ENCODE measurements around the gene DISP2. TPM values are rescaled to one million over a fixed set of nuclear protein-coding genes. Genes with fewer than 3 reads are reported as not detected.

Gene DISP2
- total and polyA plus RNA-seq, 2 of the 8 experiments (the other 6 are each of a cell fraction or from before 2014, with no cell fraction given): 0.45 to 1.2 TPM

GRCh38 chr15:40427188-40427587 lies 69.2 kb downstream of the DISP2 start:
- Histone ChIP-seq H3K18ac (ENCODE audit: extremely low read depth, low read length) (no peak overlapping the region), H2AK5ac (ENCODE audit: low read depth, low read length) (no peak overlapping the region), H4K20me1 (replicated peaks in 1 of 2; ENCODE audit: control insufficient read depth in 1 of 2, insufficient read depth in 2 of 2, low read length in 2 of 2) (no peaks in the 10 kb centered on the region), H2BK12ac (ENCODE audit: low read depth, low read length) (0 out of 2 replicates have a peak overlapping the region, but pooled peaks have one; percentile 52), H3K9ac (replicated peaks in 1 of 4; ENCODE audit: extremely low read depth in 1 of 4, low read depth in 3 of 4, low read length in 3 of 4) (no peak overlapping the region), H2AFZ (ENCODE audit: low read length) (no peak overlapping the region), H3K79me2 (ENCODE audit: control insufficient read depth in 1 of 2, insufficient read depth in 2 of 2, low read length in 2 of 2) (no peaks in the 10 kb centered on the region), H3K4ac (replicated peaks; ENCODE audit: insufficient read length, low read depth, low read length) (no peak overlapping the region), H3K4me2 (ENCODE audit: insufficient read depth in 1 of 2, low read depth in 2 of 2, low read length in 2 of 2) (no peak overlapping the region), H3K14ac (ENCODE audit: insufficient read length) (no peak overlapping the region), H3K27ac (ENCODE audit: low read depth, low read length) (no peak overlapping the region), H3K27me3 (replicated peaks in 1 of 4; ENCODE audit: control insufficient read depth in 3 of 4, extremely low read depth in 1 of 4, insufficient read depth in 3 of 4, low read length in 3 of 4) (no peaks in the 10 kb centered on the region; a peak in 1 of 7 replicates), H3K36me3 (ENCODE audit: control insufficient read depth in 2 of 4, insufficient read depth in 4 of 4, low read length in 3 of 4) (no peaks in the 10 kb centered on the region), H4K5ac (ENCODE audit: insufficient read length, low read depth, low read length) (no peak overlapping the region), H3K79me1 (ENCODE audit: low read depth, low read length) (no peaks in the 10 kb centered on the region), H3K56ac (replicated peaks; ENCODE audit: insufficient read length, low read depth, low read length) (no peak overlapping the region), H3K4me1 (replicated peaks in 1 of 4; ENCODE audit: control insufficient read depth in 3 of 4, insufficient read depth in 4 of 4, low read length in 3 of 4) (peaks cover 1 to 12% (median 7%) of the 10 kb centered on the region in 4 experiments; a peak in 5 of 7 replicates), H2BK15ac (ENCODE audit: low read length) (no peak overlapping the region), H2BK5ac (ENCODE audit: low read depth, low read length) (no peak overlapping the region), H3K9me3 (ENCODE audit: insufficient read depth in 2 of 2, low read depth in 1 of 2, low read length in 1 of 2) (no peaks in the 10 kb centered on the region), H2BK120ac (replicated peaks; ENCODE audit: low read depth, low read length) (no peak overlapping the region), H4K8ac (ENCODE audit: extremely low read depth, insufficient read depth, low read length) (no peak overlapping the region), H3K4me3 (ENCODE audit: extremely low read depth in 1 of 4, insufficient read depth in 2 of 4, low read depth in 3 of 4, low read length in 4 of 4) (no peak overlapping the region), H4K91ac (replicated peaks; ENCODE audit: insufficient read length, low read length) (no peak overlapping the region), H3K23ac (ENCODE audit: insufficient read length) (no peak overlapping the region), H3K23me2 (ENCODE audit: low read depth, low read length) (no peaks in the 10 kb centered on the region), H2BK20ac (ENCODE audit: low read length) (no peak overlapping the region)
- ChIA-PET POLR2A (ENCODE audit: partially characterized antibody) (interaction anchor here (1.4 to 2.8 kb wide), 2 partner anchors 8 to 9 kb away, joined by 3 to 10 read pairs; no protein-coding TSS in a partner anchor), CTCF (ENCODE audit: partially characterized antibody) (interaction anchor here (0.7 kb wide), 1 partner anchor 271 kb away, joined by 3 read pairs; no protein-coding TSS in a partner anchor)
- WGBS, 2 experiments (ENCODE audit: extremely low coverage in 1 of 2, insufficient coverage in 1 of 2, insufficient read length in 1 of 2, insufficient replicate concordance in 2 of 2, low coverage in 1 of 2, low lambda C conversion rate in 2 of 2, missing lambda C conversion rate in 1 of 2): 86% methylated on average over 9 of the region's 9 CpGs; no CpG with 5 or more reads in 1 of the 2 experiments
- DNase-seq (ENCODE audit: low read depth in 1 of 2, low spot score in 2 of 2): no peak
- TF ChIP-seq RBBP5 (IDR thresholded peaks at IDR 0.05; ENCODE audit: borderline replicate concordance, low read depth, low read length): no peak
- no peak for TF ChIP-seq TAF7 (optimal IDR thresholded peaks at IDR 0.05; ENCODE audit: borderline replicate concordance, low read depth, low read length)
- FAIRE-seq: no peak

All from H1 (cell line).